ENCODE results near the gene OVOL1. TPM values are rescaled to one million over a fixed set of nuclear protein-coding genes. Genes with fewer than 3 reads are reported as not detected.

Gene OVOL1
- total RNA-seq, 2 experiments from 2014 or later = 0.20 to 0.52 TPM

- Mint-ChIP-seq H3K27ac (peak overlapping the region; percentile 56), H3K27me3 (peaks cover 13% of the 10 kb centered on the region), H3K36me3 (ENCODE audit: low read depth) (peaks cover 8% of the 10 kb centered on the region), H3K9me3 (no peaks in the 10 kb centered on the region), H3K4me1 (ENCODE audit: low read depth) (peaks cover 18% of the 10 kb centered on the region), H3K4me3 (peak overlapping the region; percentile 88)
- ATAC-seq (ENCODE audit: poor library complexity) (peak; percentile 73), DNase-seq (peak; percentile 57 to 89 (median 72))
- H3K4me1 ChIP-seq (ENCODE audit: insufficient read depth, low read length) = peaks cover 47% of the 10 kb centered on the region
- H3K36me3 ChIP-seq (ENCODE audit: insufficient read depth, low read length) = peaks cover 16% of the 10 kb centered on the region
- TF ChIP-seq CTCF (IDR thresholded peaks at IDR 0.05) = peak; percentile 93
- H3K27ac ChIP-seq (ENCODE audit: low read depth in 1 of 2, low read length in 2 of 2) = peak overlapping the region in 1 of 2 donors; percentile 17
- peak overlapping the region; percentile 92 for H3K4me3 ChIP-seq (ENCODE audit: low read length)
- intact Hi-C loops (cut with DNase I, micrococcal nuclease) = loop anchor here (1.0 to 2.0 kb wide), 3 partner anchors 38 to 209 kb away; no protein-coding TSS in a partner anchor
- H3K27me3 ChIP-seq (ENCODE audit: control insufficient read depth in 1 of 2, insufficient read depth in 2 of 2, low read length in 2 of 2) = no peaks in the 10 kb centered on the region
- POLR2A ChIA-PET = interaction anchor here (0.5 to 2.6 kb wide), 16 partner anchors 8 to 518 kb away, joined by 3 to 17 read pairs (median 4); partner anchors contain the start of genes CCDC85B, FIBP, KAT5 and RNASEH2C
- CTCF ChIA-PET = interaction anchor here (0.6 to 2.9 kb wide), 29 partner anchors 8 to 225 kb away, joined by 3 to 40 read pairs (median 5); partner anchors contain the start of genes BANF1, CCDC85B, FIBP and KAT5
- no peaks in the 10 kb centered on the region for H3K9me3 ChIP-seq (ENCODE audit: control insufficient read depth in 1 of 2, insufficient read depth in 1 of 2, low read length in 2 of 2)
These were observed 6.7 kb upstream of the OVOL1 start for GRCh38 chr11:65779919-65780769.

GRCh38 chr11:65780770-65781151, 6.1 kb upstream of the OVOL1 start, which contains the start of gene AP5B1:
TSS of gene AP5B1 (minus strand) at chr11:65780976. CDS start at chr11:65780591, 385 bp downstream.
- Histone ChIP-seq H3K36me3 (ENCODE audit: insufficient read depth, low read length) (peaks cover 16% of the 10 kb centered on the region), H3K9me3 (ENCODE audit: control insufficient read depth in 1 of 2, insufficient read depth in 1 of 2, low read length in 2 of 2) (no peaks in the 10 kb centered on the region), H3K4me1 (ENCODE audit: insufficient read depth, low read length) (peaks cover 53% of the 10 kb centered on the region), H3K27me3 (ENCODE audit: control insufficient read depth in 1 of 2, insufficient read depth in 2 of 2, low read length in 2 of 2) (peaks cover 1 to 5% of the 10 kb centered on the region in 2 experiments), H3K4me3 (ENCODE audit: low read length) (peak within 1 kb of the TSS; percentile 92), H3K27ac (ENCODE audit: low read depth in 1 of 2, low read length in 2 of 2) (peak within 1 kb of the TSS in 1 of 2 donors; percentile 17)
- Mint-ChIP-seq H3K9me3 (no peaks in the 10 kb centered on the region), H3K36me3 (ENCODE audit: low read depth) (peaks cover 8% of the 10 kb centered on the region), H3K27ac (peak within 1 kb of the TSS; percentile 56), H3K4me3 (peak within 1 kb of the TSS; percentile 88), H3K27me3 (peaks cover 19% of the 10 kb centered on the region), H3K4me1 (ENCODE audit: low read depth) (peaks cover 24% of the 10 kb centered on the region)
- ATAC-seq (ENCODE audit: poor library complexity) = peak; percentile 63
- no peak for TF ChIP-seq CTCF (IDR thresholded peaks at IDR 0.05)
- ChIA-PET CTCF (interaction anchor here (1.2 to 2.9 kb wide), 14 partner anchors 8 to 210 kb away, joined by 3 to 40 read pairs (median 8); partner anchors contain the start of genes CCDC85B, FIBP, KAT5 and SNX32), POLR2A (interaction anchor here (0.5 to 2.6 kb wide), 11 partner anchors 8 to 518 kb away, joined by 3 to 17 read pairs (median 6); partner anchors contain the start of genes CCDC85B, FIBP, KAT5 and SF3B2)
- peak; percentile 40 to 89 (median 68) for DNase-seq
- intact Hi-C loops (cut with DNase I, micrococcal nuclease) = loop anchor here (1.0 to 2.0 kb wide), 3 partner anchors 38 to 209 kb away; no protein-coding TSS in a partner anchor

Measured in CD4-positive, alpha-beta T cell (primary cell).